OCI-LY3 (cell line): ENCODE measurements around the gene C9orf153.
"Not testable (repeated sequence)": the region's sequence is repeated elsewhere in the genome, so short reads cannot be mapped to it uniquely, and the experiment has no call there.

Experiments used
- CTCF ChIP-seq: fragments of 200-600, 300-600 bp; sonication (generic); IDR thresholded peaks from 2 replicates; pipeline ENCODE4 v1.5.1; 2014; ENCODE audit warnings: antibody characterized with exemption, low read length, low read depth
- EZH2phosphoT487 ChIP-seq: fragments of 200-600 bp; shearing (Covaris generic); IDR thresholded peaks from 2 replicates; pipeline ENCODE4 v1.6.1; 2018; ENCODE audit warnings: antibody characterized with exemption, mixed run types, low read depth

DNA sequence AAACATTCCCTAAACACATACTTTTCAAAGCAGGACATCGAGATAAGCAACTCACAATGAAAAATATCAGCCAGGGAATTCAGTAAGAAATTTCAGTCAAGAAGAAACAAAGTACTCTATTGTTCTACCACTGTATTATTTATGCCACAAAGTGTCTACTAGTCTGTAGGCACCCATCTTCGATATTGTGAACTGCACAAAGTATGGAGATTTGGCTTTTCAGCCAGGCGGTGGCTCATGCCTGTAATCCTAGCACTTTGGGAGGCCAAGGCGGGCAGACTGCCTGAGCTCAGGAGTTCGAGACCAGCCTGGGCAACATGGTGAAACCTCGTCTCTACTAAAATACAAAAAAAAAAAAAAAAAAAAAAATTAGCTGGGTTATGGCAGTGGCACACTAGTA, 30.9 kb upstream of the C9orf153 start:
- not testable (repeated sequence) for TF ChIP-seq CTCF, EZH2phosphoT487
